Peyer's patch (tissue), 4 donors: Measurements from ENCODE around the gene APH1B.

Experiments
- CTCF ChIP-seq, 6 experiments: fragments of 450-650 bp in 4 of 6; fragments of 200-600 bp in 2 of 6; sonication (generic) in 1 of 6; IDR thresholded peaks; one replicate each; pipeline ENCODE4 v1.5.1; 2017 to 2019; ENCODE audit warnings: antibody characterized with exemption in 6 of 6, mild to moderate bottlenecking in 3 of 6, moderate library complexity in 1 of 6
- POLR2A ChIP-seq, 2 donors: fragments of 450-650 bp; IDR thresholded peaks; one replicate each; pipeline ENCODE4 v1.5.1; 2017; ENCODE audit warnings: antibody characterized with exemption in 2 of 2, mild to moderate bottlenecking in 2 of 2, moderate library complexity in 2 of 2

- no peak for TF ChIP-seq POLR2A (IDR thresholded peaks at IDR 0.05)
- TF ChIP-seq CTCF (IDR thresholded peaks at IDR 0.05) = no peak
Measured at GRCh38 chr15:63340353-63340752, 62.9 kb downstream of the APH1B start.
